ENCODE measurements around the gene KLHL29.

The KLHL29 gene

GRCh38 chr2:23422089-23423061 is 37.4 kb downstream of the KLHL29 start:
- DNase-seq (ENCODE audit: low read depth in 2 of 2), result no peak

GRCh38 chr2:23423062-23423872 is 38.3 kb downstream of the KLHL29 start:
- DNase-seq (ENCODE audit: low read depth in 2 of 2), result no peak

GRCh38 chr2:23423873-23424680 is 39.1 kb downstream of the KLHL29 start:
- DNase-seq (ENCODE audit: low read depth in 2 of 2), result no peak

- DNase-seq (ENCODE audit: low read depth in 2 of 2), result no peak
Measured at GRCh38 chr2:23425338-23425871, 40.4 kb downstream of the KLHL29 start.

- no peak for DNase-seq (ENCODE audit: low read depth in 2 of 2)
Measured at GRCh38 chr2:23425885-23426262, 40.9 kb downstream of the KLHL29 start.

GRCh38 chr2:23426263-23426905 is 41.4 kb downstream of the KLHL29 start:
- DNase-seq (ENCODE audit: low read depth in 2 of 2), result no peak

- no peak for DNase-seq (ENCODE audit: low read depth in 2 of 2)
Measured at GRCh38 chr2:23427350-23427749, 42.4 kb downstream of the KLHL29 start.

GRCh38 chr2:23427976-23428375 is 43.0 kb downstream of the KLHL29 start:
- no peak for DNase-seq (ENCODE audit: low read depth in 2 of 2)

- no peak for DNase-seq (ENCODE audit: low read depth in 2 of 2)
Measured at GRCh38 chr2:23429036-23429435, 44.1 kb downstream of the KLHL29 start.

- DNase-seq (ENCODE audit: low read depth in 2 of 2), result no peak
Measured at GRCh38 chr2:23430263-23430662, 45.3 kb downstream of the KLHL29 start.

- DNase-seq (ENCODE audit: low read depth in 2 of 2), result no peak
Measured at GRCh38 chr2:23432531-23432930, 47.6 kb downstream of the KLHL29 start.

- DNase-seq (ENCODE audit: low read depth in 2 of 2), result no peak
Measured at GRCh38 chr2:23433282-23433681, 48.3 kb downstream of the KLHL29 start.

- DNase-seq (ENCODE audit: low read depth in 2 of 2), result no peak
Measured at GRCh38 chr2:23434721-23435121, 49.7 kb downstream of the KLHL29 start.

- DNase-seq (ENCODE audit: low read depth in 2 of 2), result no peak
Measured at GRCh38 chr2:23435250-23436035, 50.5 kb downstream of the KLHL29 start.

GRCh38 chr2:23436346-23437098 is 51.5 kb downstream of the KLHL29 start:
- DNase-seq (ENCODE audit: low read depth in 2 of 2), result no peak

- no peak for DNase-seq (ENCODE audit: low read depth in 2 of 2)
Measured at GRCh38 chr2:23441414-23441813, 56.4 kb downstream of the KLHL29 start.

- DNase-seq (ENCODE audit: low read depth in 2 of 2), result no peak
Measured at GRCh38 chr2:23445450-23445868, 60.5 kb downstream of the KLHL29 start.

GRCh38 chr2:23446916-23447315 is 61.9 kb downstream of the KLHL29 start:
- no peak for DNase-seq (ENCODE audit: low read depth in 2 of 2)

GRCh38 chr2:23447405-23447804 is 62.4 kb downstream of the KLHL29 start:
- DNase-seq (ENCODE audit: low read depth in 2 of 2), result no peak

- DNase-seq (ENCODE audit: low read depth in 2 of 2), result no peak
Measured at GRCh38 chr2:23448906-23449305, 63.9 kb downstream of the KLHL29 start.

Measured in stimulated activated CD8-positive, alpha-beta memory T cell treated with anti-CD3 and anti-CD28 coated beads, Interleukin-2, amount 100 ng/mL, for 1 hour (primary cell).